Fibroblast of peridontal ligament (primary cell): Measurements from ENCODE around the gene GRB10.

Experiments
- DNase-seq: peaks from one replicate; pipeline ENCODE4 v3.0.0-alpha.2; 2010; ENCODE audit errors: extremely low read depth

Gene GRB10

DNA sequence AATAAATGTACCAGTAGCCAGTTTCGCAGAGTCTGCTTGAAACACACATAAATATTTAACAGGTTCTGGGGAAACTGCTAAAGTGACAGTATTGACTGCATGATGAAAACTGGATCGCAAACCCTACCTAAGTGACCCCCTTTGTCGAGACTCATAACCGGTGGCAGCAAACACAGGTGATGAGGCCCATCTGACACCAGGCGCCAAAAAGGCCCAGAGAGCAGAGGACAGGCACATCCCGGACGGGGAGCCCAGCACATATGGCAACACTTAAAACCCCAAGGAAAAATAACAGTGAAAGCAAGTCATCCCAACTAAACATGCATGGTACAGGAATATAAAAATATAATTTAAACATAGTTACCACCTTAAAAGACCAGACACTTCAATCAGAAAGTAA is 62.4 kb downstream of the GRB10 start:
- no peak for DNase-seq

- DNase-seq, result no peak
These were observed 63.8 kb downstream of the GRB10 start for GRCh38 chr7:50718876-50719275.

DNA sequence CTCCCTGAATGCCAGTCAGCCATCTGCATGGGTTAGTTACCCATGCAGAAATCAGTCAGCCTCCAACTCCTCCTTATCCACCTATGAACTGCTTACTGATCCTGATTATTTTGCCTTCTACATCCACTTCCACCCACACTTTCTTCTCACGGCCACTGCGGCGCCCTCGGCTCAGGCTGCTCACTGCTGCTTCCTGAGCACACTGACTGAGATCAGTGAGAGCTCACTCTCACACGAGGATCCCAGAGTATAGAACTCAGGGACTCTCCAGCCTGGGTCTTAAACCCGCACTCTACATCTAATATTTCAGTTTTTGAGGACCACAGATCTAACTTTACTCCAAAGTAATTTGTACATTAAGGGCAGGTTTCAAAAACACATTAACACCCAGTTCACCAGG is 64.4 kb downstream of the GRB10 start:
- no peak for DNase-seq

GRCh38 chr7:50717181-50717580 is 65.5 kb downstream of the GRB10 start:
- no peak for DNase-seq

DNA sequence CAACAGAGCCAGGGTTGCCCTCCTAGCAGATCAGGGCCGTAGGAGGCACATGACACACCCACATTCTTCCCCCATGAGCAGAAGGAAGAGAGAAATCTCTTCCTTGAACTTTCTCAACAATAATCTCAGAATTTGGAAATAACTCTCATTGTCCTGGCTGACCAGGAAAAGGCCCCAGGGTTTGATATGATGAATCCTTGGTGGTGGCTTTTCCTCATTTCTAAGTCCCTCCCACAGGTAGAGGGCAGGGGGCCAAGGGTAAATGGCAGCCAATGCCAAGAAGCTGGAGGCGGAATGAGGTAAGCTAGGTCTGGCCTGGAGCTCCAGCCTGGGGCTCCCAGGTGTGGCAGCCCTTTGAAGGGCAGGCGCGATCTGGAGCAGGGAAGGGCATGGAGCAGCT is 67.8 kb downstream of the GRB10 start:
- no peak for DNase-seq

- DNase-seq, result no peak
These were observed 69.4 kb downstream of the GRB10 start for GRCh38 chr7:50713123-50713965.

DNA sequence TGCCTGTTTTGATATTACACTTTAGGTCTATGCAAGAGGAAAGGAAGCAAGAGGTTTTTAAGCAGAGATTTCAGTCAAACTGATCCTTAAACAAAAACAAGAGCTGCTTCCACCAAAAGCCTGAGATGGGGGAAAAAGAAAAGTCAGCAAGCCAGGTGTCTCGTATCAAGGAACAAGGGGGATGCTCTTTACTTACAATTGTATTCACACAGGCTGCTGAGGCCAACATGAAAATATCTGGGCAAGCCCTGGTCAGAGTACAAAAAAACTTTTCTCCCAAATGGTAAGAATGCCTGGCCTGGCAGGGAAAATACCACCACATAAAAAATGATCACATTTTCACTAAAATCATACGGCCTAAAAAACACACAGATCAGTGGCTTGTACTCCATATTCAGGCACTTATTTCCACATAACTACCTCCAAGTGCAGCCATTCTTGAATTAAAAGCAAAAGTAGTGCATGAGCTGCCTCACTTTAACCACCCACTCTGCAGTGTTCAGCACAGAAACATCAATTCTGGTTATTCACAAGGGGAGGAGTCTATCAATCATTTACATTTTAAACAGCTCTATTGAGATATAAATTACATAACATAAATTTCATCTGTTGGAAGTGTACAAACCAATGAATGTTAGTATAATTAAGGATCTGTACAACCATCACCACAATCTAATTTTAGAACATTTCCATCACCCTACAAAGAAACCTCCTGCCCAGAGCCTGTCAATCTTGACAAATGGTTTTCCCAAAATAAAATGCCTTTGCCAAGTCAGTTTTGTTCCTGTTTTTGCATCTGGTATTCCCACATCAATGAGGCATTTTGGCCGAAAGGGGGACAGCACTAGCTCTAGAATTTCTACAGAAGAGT is 70.2 kb downstream of the GRB10 start:
- no peak for DNase-seq

DNA sequence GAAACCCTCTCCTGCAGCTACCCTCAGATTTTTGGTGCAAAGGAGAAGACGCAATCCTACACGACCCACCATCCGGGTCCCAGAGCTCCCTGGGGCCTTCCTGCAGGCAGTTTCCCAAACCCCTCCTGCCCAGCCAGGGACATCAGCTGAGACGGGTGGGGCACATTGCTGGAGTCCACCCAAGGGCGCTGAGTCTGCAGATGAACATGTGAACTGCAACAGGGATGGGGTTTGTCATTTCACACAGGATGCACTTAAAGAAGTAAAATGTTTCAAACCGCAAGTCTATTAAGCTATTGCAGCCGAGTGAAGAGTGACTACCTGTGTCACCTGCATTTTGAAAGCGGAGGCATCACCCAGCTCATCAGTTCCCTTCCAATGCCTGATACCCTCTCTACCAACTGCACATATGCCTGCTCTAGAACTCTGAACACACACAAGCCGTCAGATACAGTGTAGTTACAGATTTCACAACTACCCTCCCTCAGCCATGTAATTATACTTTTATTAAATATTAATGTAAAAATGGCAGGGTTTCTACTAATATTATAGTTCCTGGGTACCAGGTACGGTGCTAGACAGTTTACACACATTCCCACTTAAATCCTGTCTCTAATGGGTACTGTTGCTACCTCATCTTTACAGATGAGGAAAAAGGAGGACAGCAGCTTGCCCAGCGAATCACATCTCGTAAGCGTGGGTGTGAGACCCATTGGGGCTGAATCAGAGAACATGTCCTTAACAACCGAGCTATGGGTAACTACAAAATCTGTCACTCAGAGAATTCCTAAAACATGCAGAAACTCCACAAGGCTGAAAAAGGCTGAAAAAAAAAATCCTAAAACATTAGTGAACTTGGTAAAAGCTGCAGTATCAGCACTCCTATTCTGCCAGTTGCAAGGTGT is 71.2 kb downstream of the GRB10 start:
- DNase-seq, result no peak

DNA sequence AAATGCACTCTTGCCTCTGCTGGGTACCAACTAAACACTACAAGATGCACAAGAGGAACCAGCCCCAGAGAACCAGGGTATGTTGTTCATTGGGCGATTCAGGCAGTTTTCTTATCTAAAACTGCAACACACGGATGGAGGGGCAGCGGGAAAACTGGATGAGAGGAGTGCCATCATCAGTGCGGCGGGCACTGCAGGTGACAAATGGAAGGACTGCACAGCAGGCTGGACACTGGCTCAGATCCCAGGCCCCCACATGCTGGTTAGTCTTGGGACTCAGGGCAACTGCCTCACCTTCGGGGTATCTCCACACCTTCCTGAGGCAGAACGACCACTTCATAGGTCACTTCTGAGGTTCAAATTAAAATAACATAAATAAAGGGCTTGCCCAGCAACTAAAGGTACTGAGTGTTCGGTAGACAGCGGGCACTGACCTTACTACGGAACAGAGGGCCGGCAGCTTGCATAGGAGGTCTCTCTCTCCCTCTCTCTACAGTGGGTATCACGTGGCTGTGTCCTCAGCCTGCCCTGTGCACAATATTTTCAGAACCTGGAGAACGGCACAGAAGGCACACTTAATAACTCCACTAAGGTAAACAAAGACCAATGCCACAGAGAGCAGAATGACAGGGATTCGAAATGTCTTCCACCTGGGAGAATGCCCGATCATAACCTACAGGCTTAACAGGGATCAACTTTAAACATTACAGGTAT is 72.1 kb downstream of the GRB10 start:
- DNase-seq, result no peak

- no peak for DNase-seq
These were observed 73.5 kb downstream of the GRB10 start for GRCh38 chr7:50709151-50709550.

DNA sequence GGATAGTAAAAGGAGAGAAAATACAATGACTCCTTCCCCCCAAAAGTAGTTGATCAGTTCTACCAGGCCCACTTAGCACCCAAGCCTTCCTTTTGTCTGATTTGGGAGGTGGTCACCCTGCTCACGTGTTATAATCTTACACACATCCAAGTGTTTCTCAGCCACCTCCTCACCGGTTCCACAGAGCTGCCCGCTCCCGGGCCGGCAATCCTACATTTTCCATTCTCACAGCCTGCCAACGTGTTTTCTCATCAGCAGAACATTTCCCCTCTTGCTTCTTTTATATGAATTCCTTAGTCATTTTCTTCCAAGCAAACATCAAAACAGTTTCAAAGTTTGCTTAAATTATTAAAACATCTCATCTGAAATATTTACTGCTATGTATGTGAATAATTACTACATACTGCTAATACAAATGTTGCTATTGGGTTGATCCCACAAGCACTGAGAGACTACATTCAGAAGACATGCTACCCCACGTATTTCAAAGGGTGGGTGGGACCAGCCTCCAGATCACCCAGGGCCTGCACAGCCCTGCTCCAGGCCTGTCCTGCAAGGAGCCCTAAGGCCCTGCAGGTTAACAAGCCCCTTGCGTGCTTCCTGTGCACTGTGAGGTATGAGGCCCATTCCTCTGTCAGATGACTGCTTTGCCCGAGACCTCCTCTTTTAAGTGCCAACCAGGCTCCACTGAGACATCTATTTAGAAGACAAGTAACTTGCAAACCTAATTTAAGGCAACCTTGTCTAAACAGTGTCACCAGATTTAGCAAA is 75.3 kb downstream of the GRB10 start:
- DNase-seq, result no peak

DNA sequence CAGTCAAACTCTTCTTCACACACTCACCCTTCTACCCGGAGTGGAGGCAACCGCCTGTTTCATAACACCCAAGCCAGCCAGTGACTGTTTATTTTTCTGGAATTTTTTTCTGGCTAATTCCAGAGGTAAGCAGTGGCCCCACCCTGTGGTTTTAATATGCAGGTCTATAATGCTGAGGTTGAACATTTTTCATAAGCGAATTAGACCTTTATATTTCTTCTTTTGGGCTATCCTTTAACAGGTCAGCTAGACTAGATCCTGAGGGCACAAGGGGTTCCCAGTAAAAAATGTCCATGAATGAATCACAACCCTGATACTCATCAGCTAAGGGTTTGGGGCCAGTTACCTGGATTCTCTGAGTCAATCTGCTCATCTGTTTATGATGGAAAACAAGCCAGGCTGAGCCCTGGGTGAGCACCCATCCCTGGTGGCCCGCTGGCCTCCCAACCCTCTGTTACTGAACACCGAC is 76.2 kb downstream of the GRB10 start:
- DNase-seq, result no peak

GRCh38 chr7:50704844-50705243 is 77.9 kb downstream of the GRB10 start:
- no peak for DNase-seq

DNA sequence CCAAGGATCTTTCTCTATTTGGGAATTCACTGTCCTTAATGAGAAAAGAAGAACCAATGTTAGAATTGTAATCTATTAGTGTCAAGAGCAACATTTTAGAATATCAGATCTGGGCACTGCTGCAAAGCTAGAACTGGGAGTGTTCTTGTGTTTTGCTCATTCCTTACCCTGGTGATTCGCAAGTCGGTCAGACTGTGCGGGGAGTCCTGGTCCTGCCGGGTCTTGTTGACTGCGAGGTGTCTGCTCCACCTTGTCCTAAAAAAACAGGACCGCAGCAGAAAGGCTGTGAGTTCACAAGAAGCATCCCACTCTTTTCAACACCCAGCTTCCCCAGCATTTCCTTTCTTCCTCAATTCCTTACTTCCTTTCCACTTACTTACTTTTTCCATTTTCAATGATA is 79.0 kb downstream of the GRB10 start:
- DNase-seq, result no peak

DNA sequence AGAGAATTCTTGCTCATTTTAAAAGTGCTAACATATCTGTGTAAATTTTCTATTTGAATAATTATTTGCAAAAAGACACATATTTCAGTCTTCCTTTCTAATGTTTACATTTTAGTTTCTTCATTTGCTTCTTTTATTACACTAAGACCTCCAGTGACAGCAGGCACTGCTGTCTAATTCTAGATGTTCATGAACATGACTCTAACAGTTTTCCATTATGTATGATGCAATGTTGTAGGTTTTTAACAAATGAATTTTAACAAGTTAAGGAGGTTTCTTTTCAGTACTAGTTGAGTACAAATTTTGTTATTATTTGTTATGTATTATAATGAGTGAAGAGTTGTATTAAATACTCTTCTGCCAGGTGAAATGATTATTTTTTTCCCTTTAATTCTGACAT is 83.6 kb downstream of the GRB10 start:
- no peak for DNase-seq

- no peak for DNase-seq
These were observed 84.9 kb downstream of the GRB10 start for GRCh38 chr7:50697748-50698147.

DNA sequence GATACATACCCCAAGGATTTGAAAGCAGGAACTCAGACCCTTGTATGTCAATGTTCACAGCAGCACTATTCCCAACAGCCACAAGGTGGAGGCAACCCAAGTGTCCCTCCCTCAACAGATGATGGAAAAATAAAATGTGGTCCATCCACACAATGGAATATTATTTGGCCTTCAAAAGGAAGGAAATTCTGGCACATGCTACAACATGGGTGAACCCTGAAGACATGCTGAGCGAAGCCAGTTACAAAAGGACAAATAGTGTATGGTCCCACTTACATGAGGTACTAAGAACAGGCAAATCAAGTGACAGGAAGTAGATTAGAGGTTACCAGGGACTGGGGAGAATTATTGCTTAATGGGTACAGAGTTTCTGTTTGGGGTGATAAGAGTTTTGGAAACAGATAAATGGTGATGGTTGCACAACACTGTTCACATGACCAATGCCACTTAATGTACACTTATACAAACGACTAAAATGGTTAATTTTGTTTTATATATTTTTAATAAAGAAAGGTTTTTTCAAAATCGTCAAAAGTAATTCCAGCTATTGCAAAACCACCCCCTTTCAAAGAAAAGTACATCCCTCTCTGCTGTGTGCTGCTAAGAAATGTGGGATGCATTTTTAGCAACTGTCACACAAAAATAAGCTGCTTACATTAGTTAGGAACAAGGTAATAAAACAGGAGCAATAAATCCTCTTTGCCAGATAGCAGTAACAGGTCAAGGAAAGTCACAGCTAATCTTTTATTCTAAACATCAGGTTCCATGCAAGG is 85.7 kb downstream of the GRB10 start:
- DNase-seq, result no peak

GRCh38 chr7:50695026-50695425 is 87.7 kb downstream of the GRB10 start:
- DNase-seq, result no peak

- DNase-seq, result no peak
These were observed 89.1 kb downstream of the GRB10 start for GRCh38 chr7:50693455-50694130.
